ENCODE results near the gene HS6ST3. TPM values are rescaled to one million over a fixed set of nuclear protein-coding genes. Genes with fewer than 3 reads are reported as not detected.

The HS6ST3 gene
- total and polyA plus RNA-seq, 2 donors (not counting 3 experiments of a cell fraction or from before 2014, with no cell fraction given): 0.03 to 0.15 TPM

DNA sequence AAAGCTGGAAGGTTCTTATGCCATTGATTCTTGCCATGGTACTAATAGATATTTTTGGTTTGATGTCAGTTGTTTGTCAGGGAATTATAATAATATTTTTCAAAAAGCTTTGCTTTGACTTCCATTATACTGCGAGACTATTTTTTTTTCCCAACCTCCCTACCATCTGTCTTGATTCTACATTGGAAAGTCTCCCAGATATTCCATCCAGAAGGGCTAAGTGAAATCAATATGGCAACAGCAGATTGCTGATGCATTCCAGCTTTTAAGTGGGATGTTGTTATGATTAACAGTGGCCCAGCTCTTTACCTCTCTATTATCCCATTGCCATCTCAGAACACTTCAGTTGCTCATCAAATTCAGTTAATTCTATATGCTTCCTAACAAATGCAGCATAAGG, 657.0 kb downstream of the HS6ST3 start:
- H3K27me3 ChIP-seq (ENCODE audit: control insufficient read depth in 2 of 2, insufficient read depth in 2 of 2, low read length in 2 of 2): no peaks in the 10 kb centered on the region
- H3K4me3 ChIP-seq (replicated peaks in 1 of 3; ENCODE audit: insufficient read depth in 1 of 3, low read depth in 1 of 3, low read length in 3 of 3): no peak overlapping the region
- TF ChIP-seq POLR2A (IDR thresholded peaks at IDR 0.05; ENCODE audit: low read depth, low read length) (no peak), FOS (IDR thresholded peaks at IDR 0.05; ENCODE audit: borderline replicate concordance, insufficient read depth, low read length) (no peak), MYC (IDR thresholded peaks at IDR 0.05; ENCODE audit: low read depth, low read length) (no peak)
- no peak overlapping the region for H3K9ac ChIP-seq (replicated peaks; ENCODE audit: extremely low read depth, insufficient read depth, low read length)
- DNase-seq (ENCODE audit: low read depth, low spot score) (no peak), FAIRE-seq (no peak)
- no peaks in the 10 kb centered on the region for H4K20me1 ChIP-seq (replicated peaks; ENCODE audit: control insufficient read depth, extremely low read depth, insufficient read depth, low read length)
- no peaks in the 10 kb centered on the region for H3K9me3 ChIP-seq (replicated peaks; ENCODE audit: control insufficient read depth, insufficient read depth, low read length)
- H3K79me2 ChIP-seq (ENCODE audit: control insufficient read depth, insufficient read depth, low read length): no peaks in the 10 kb centered on the region
- H3K36me3 ChIP-seq (ENCODE audit: control insufficient read depth in 2 of 2, extremely low read depth in 1 of 2, insufficient read depth in 2 of 2, low read length in 2 of 2): no peaks in the 10 kb centered on the region
- H2AFZ ChIP-seq (ENCODE audit: low read depth, low read length): no peak overlapping the region
- no peaks in the 10 kb centered on the region for H3K9me1 ChIP-seq (replicated peaks; ENCODE audit: control insufficient read depth, extremely low read depth, insufficient read depth, low read length)
- no TSS peak for BruUV-seq (replicated peaks)
- CTCF ChIA-PET: interaction anchor here (1.6 kb wide), 1 partner anchor 11 kb away, joined by 4 read pairs; no protein-coding TSS in a partner anchor
- dilution Hi-C loops (cut with MboI; ENCODE audit: extremely low pct_ligation_motif_present, low sequenced_read_pairs) (no loop called here), intact Hi-C loops (cut with micrococcal nuclease) (no loop called here)
- H3K4me2 ChIP-seq (ENCODE audit: insufficient read depth, low read length): no peak overlapping the region
- no peaks in the 10 kb centered on the region for H3K4me1 ChIP-seq (ENCODE audit: control insufficient read depth, extremely low read depth, insufficient read depth, low read length)
- no peak overlapping the region for H3K27ac ChIP-seq (ENCODE audit: insufficient read depth, low read depth, low read length)
- POLR2A ChIA-PET: no interaction called here

DNA sequence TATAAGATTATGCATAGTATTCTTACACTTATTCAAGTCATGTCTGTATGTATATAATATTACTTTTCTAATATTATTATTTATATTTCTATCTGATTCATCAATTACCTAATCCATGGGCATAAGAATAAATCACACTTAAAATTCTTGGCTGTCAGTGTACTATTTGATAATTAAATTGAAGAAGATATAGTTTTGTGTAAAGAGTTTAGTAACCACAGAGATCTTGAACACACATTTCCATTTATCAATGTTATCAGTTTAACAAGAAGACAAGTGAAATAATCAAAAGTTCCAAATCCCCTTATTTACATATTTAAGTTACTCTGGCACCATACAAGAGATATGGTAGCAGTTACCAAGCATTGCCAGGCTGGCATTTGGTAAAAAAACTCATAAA, 659.9 kb downstream of the HS6ST3 start:
- POLR2A ChIA-PET: no interaction called here
- FAIRE-seq (no peak), DNase-seq (ENCODE audit: low read depth, low spot score) (no peak)
- H3K4me2 ChIP-seq (ENCODE audit: insufficient read depth, low read length): no peak overlapping the region
- no peaks in the 10 kb centered on the region for H3K9me1 ChIP-seq (replicated peaks; ENCODE audit: control insufficient read depth, extremely low read depth, insufficient read depth, low read length)
- H3K4me1 ChIP-seq (ENCODE audit: control insufficient read depth, extremely low read depth, insufficient read depth, low read length): no peaks in the 10 kb centered on the region
- H3K4me3 ChIP-seq (replicated peaks in 1 of 3; ENCODE audit: insufficient read depth in 1 of 3, low read depth in 1 of 3, low read length in 3 of 3): no peak overlapping the region
- CTCF ChIA-PET: no interaction called here
- H3K27me3 ChIP-seq (ENCODE audit: control insufficient read depth in 2 of 2, insufficient read depth in 2 of 2, low read length in 2 of 2): no peaks in the 10 kb centered on the region
- no peak overlapping the region for H3K27ac ChIP-seq (ENCODE audit: insufficient read depth, low read depth, low read length)
- no peaks in the 10 kb centered on the region for H4K20me1 ChIP-seq (replicated peaks; ENCODE audit: control insufficient read depth, extremely low read depth, insufficient read depth, low read length)
- H3K9me3 ChIP-seq (replicated peaks; ENCODE audit: control insufficient read depth, insufficient read depth, low read length): no peaks in the 10 kb centered on the region
- TF ChIP-seq, protein P1, sequence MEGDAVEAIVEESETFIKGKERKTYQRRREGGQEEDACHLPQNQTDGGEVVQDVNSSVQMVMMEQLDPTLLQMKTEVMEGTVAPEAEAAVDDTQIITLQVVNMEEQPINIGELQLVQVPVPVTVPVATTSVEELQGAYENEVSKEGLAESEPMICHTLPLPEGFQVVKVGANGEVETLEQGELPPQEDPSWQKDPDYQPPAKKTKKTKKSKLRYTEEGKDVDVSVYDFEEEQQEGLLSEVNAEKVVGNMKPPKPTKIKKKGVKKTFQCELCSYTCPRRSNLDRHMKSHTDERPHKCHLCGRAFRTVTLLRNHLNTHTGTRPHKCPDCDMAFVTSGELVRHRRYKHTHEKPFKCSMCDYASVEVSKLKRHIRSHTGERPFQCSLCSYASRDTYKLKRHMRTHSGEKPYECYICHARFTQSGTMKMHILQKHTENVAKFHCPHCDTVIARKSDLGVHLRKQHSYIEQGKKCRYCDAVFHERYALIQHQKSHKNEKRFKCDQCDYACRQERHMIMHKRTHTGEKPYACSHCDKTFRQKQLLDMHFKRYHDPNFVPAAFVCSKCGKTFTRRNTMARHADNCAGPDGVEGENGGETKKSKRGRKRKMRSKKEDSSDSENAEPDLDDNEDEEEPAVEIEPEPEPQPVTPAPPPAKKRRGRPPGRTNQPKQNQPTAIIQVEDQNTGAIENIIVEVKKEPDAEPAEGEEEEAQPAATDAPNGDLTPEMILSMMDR (IDR thresholded peaks at IDR 0.05; ENCODE audit: extremely low read depth in 1 of 2, insufficient read depth in 1 of 2, low read depth in 1 of 2, low read length in 2 of 2): no peak
- H3K9ac ChIP-seq (replicated peaks; ENCODE audit: extremely low read depth, insufficient read depth, low read length): no peak overlapping the region
- BruUV-seq (replicated peaks): no TSS peak
- H3K79me2 ChIP-seq (ENCODE audit: control insufficient read depth, insufficient read depth, low read length): no peaks in the 10 kb centered on the region
- no peaks in the 10 kb centered on the region for H3K36me3 ChIP-seq (ENCODE audit: control insufficient read depth in 2 of 2, extremely low read depth in 1 of 2, insufficient read depth in 2 of 2, low read length in 2 of 2)
- H2AFZ ChIP-seq (ENCODE audit: low read depth, low read length): no peak overlapping the region
- dilution Hi-C loops (cut with MboI; ENCODE audit: extremely low pct_ligation_motif_present, low sequenced_read_pairs): no loop called here
- intact Hi-C loops (cut with micrococcal nuclease): no loop called here

Measured in endothelial cell of umbilical vein (primary cell).